ENCODE data around the gene PIAS1. TPM values are rescaled to one million over a fixed set of nuclear protein-coding genes. Genes with fewer than 3 reads are reported as not detected.

PIAS1 gene
- total and polyA plus RNA-seq, 2 donors (not counting 3 experiments of a cell fraction or from before 2014, with no cell fraction given) = 23.7 to 24.2 TPM

DNA sequence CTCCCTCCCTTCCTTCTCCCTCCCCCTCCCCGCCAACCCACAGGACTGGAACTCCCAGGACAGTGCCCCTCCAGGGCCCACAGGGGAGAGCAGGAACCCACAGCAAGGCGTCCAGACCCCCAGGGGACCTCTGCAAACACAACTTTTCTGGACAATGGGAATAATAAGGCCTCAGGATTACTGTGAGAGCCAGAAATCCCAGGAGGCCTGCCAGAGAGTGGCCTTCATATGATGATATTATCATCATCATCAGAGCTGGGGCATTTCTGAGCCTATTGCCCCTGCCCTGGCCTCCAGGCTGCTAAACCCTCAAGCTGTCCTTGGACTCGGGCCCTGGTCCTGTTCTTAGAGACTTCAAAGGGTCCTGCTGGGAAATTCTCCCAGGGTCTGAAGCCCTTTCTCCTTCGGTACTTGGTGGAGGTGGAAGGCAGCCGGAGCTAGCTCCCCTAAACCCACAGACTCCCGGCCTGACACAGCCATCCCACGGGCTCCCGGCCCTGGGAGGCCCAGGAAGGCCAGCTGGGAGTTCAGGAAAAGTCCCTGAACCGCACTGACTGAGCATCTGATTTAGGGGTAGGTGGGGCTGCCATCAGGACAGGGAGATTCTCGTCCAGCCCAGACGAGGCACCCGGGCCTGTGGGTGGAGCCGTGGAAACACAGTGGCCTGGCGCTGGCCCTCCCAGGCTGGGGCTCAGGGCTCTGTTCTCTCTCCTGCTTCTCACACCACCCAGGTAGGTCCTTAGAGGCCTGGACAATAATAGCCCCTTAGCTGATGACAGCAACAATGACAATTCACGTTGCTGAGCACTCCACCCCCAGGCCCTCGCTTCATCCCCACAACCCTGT, 146.1 kb downstream of the PIAS1 start:
- H3K9ac ChIP-seq (replicated peaks; ENCODE audit: extremely low read depth, insufficient read depth, low read length) = no peak overlapping the region
- no TSS peak for BruUV-seq (replicated peaks)
- no peaks in the 10 kb centered on the region for H4K20me1 ChIP-seq (replicated peaks; ENCODE audit: control insufficient read depth, extremely low read depth, insufficient read depth, low read length)
- intact Hi-C loops (cut with micrococcal nuclease) (no loop called here), dilution Hi-C loops (cut with MboI; ENCODE audit: extremely low pct_ligation_motif_present, low sequenced_read_pairs) (no loop called here)
- TF ChIP-seq FOS (IDR thresholded peaks at IDR 0.05; ENCODE audit: borderline replicate concordance, insufficient read depth, low read length) (no peak), POLR2AphosphoS5 (IDR thresholded peaks at IDR 0.05; ENCODE audit: insufficient read depth, low read depth, low read length) (no peak), GATA2 (IDR thresholded peaks at IDR 0.05; ENCODE audit: insufficient read depth, insufficient read length, low read depth, low read length) (no peak), MYC (IDR thresholded peaks at IDR 0.05; ENCODE audit: low read depth, low read length) (no peak), JUN (IDR thresholded peaks at IDR 0.05; ENCODE audit: borderline replicate concordance, insufficient read depth, insufficient read length, low read depth) (no peak), EZH2 (IDR thresholded peaks at IDR 0.05; ENCODE audit: borderline replicate concordance, low read depth, low read length, severe bottlenecking) (no peak), POLR2A (IDR thresholded peaks at IDR 0.05; ENCODE audit: low read depth, low read length) (no peak)
- TF ChIP-seq, protein P1, sequence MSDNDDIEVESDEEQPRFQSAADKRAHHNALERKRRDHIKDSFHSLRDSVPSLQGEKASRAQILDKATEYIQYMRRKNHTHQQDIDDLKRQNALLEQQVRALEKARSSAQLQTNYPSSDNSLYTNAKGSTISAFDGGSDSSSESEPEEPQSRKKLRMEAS (IDR thresholded peaks at IDR 0.05; ENCODE audit: insufficient read depth, insufficient read length) = no peak
- TF ChIP-seq, protein P2, sequence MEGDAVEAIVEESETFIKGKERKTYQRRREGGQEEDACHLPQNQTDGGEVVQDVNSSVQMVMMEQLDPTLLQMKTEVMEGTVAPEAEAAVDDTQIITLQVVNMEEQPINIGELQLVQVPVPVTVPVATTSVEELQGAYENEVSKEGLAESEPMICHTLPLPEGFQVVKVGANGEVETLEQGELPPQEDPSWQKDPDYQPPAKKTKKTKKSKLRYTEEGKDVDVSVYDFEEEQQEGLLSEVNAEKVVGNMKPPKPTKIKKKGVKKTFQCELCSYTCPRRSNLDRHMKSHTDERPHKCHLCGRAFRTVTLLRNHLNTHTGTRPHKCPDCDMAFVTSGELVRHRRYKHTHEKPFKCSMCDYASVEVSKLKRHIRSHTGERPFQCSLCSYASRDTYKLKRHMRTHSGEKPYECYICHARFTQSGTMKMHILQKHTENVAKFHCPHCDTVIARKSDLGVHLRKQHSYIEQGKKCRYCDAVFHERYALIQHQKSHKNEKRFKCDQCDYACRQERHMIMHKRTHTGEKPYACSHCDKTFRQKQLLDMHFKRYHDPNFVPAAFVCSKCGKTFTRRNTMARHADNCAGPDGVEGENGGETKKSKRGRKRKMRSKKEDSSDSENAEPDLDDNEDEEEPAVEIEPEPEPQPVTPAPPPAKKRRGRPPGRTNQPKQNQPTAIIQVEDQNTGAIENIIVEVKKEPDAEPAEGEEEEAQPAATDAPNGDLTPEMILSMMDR (IDR thresholded peaks at IDR 0.05; ENCODE audit: extremely low read depth in 1 of 2, insufficient read depth in 1 of 2, low read depth in 1 of 2, low read length in 2 of 2) = no peak
- ChIA-PET POLR2A (no interaction called here), CTCF (interaction anchor here (0.7 to 0.9 kb wide), 2 partner anchors 11 to 337 kb away, joined by 3 to 4 read pairs; no protein-coding TSS in a partner anchor)
- no peak overlapping the region for H2AFZ ChIP-seq (ENCODE audit: low read depth, low read length)
- H3K36me3 ChIP-seq (ENCODE audit: control insufficient read depth in 2 of 2, extremely low read depth in 1 of 2, insufficient read depth in 2 of 2, low read length in 2 of 2) = peaks cover 0 to 2% of the 10 kb centered on the region in 2 experiments
- H3K27ac ChIP-seq (ENCODE audit: insufficient read depth, low read depth, low read length) = no peak overlapping the region
- no peak overlapping the region for H3K4me3 ChIP-seq (replicated peaks in 1 of 3; ENCODE audit: insufficient read depth in 1 of 3, low read depth in 1 of 3, low read length in 3 of 3)
- peaks cover 5% of the 10 kb centered on the region for H3K4me1 ChIP-seq (ENCODE audit: control insufficient read depth, extremely low read depth, insufficient read depth, low read length)
- DNase-seq (ENCODE audit: low read depth, low spot score) = no peak
- H3K9me1 ChIP-seq (replicated peaks; ENCODE audit: control insufficient read depth, extremely low read depth, insufficient read depth, low read length) = no peaks in the 10 kb centered on the region
- H3K79me2 ChIP-seq (ENCODE audit: control insufficient read depth, insufficient read depth, low read length) = no peaks in the 10 kb centered on the region
- no peaks in the 10 kb centered on the region for H3K27me3 ChIP-seq (ENCODE audit: control insufficient read depth in 2 of 2, insufficient read depth in 2 of 2, low read length in 2 of 2)
- no peaks in the 10 kb centered on the region for H3K9me3 ChIP-seq (replicated peaks; ENCODE audit: control insufficient read depth, insufficient read depth, low read length)
- FAIRE-seq = no peak
- no peak overlapping the region for H3K4me2 ChIP-seq (ENCODE audit: insufficient read depth, low read length)

All from endothelial cell of umbilical vein (primary cell).